ENCODE data around the gene TCP1. TPM values are rescaled to one million over a fixed set of nuclear protein-coding genes. Genes with fewer than 3 reads are reported as not detected.

TCP1 gene
- total RNA-seq, 1 donor from 2014 or later = 254 TPM

- Mint-ChIP-seq H3K27me3 (ENCODE audit: unreplicated experiment) (peaks cover 8% of the 10 kb centered on the region), H3K4me3 (ENCODE audit: unreplicated experiment) (peak overlapping the region; percentile 1), H3K27ac (ENCODE audit: unreplicated experiment) (peak overlapping the region; percentile 2), H3K9me3 (ENCODE audit: unreplicated experiment) (peaks cover 5% of the 10 kb centered on the region), H3K4me1 (ENCODE audit: low read depth, unreplicated experiment) (peaks cover 13% of the 10 kb centered on the region), H3K36me3 (ENCODE audit: unreplicated experiment) (no peaks in the 10 kb centered on the region)
- no peak for TF ChIP-seq CTCF (IDR thresholded peaks at IDR 0.05; ENCODE audit: partially characterized antibody, unreplicated experiment)
- DNase-seq = no peak
Observed at GRCh38 chr6:159759645-159760044, 29.8 kb downstream of the TCP1 start.

GRCh38 chr6:159758031-159759001, 31.1 kb downstream of the TCP1 start:
- Mint-ChIP-seq H3K36me3 (ENCODE audit: unreplicated experiment) (no peaks in the 10 kb centered on the region), H3K27me3 (ENCODE audit: unreplicated experiment) (peaks cover 8% of the 10 kb centered on the region), H3K4me3 (ENCODE audit: unreplicated experiment) (no peak overlapping the region), H3K27ac (ENCODE audit: unreplicated experiment) (peak overlapping the region; percentile 12), H3K9me3 (ENCODE audit: unreplicated experiment) (peaks cover 5% of the 10 kb centered on the region), H3K4me1 (ENCODE audit: low read depth, unreplicated experiment) (peaks cover 13% of the 10 kb centered on the region)
- no peak for TF ChIP-seq CTCF (IDR thresholded peaks at IDR 0.05; ENCODE audit: partially characterized antibody, unreplicated experiment)
- no peak for DNase-seq

- no peak for TF ChIP-seq CTCF (IDR thresholded peaks at IDR 0.05; ENCODE audit: partially characterized antibody, unreplicated experiment)
- peaks cover 13% of the 10 kb centered on the region for H3K4me1 Mint-ChIP-seq (ENCODE audit: low read depth, unreplicated experiment)
- no peak overlapping the region for H3K27ac Mint-ChIP-seq (ENCODE audit: unreplicated experiment)
- H3K4me3 Mint-ChIP-seq (ENCODE audit: unreplicated experiment) = no peak overlapping the region
- H3K36me3 Mint-ChIP-seq (ENCODE audit: unreplicated experiment) = no peaks in the 10 kb centered on the region
- no peak for DNase-seq
- no peaks in the 10 kb centered on the region for H3K27me3 Mint-ChIP-seq (ENCODE audit: unreplicated experiment)
- H3K9me3 Mint-ChIP-seq (ENCODE audit: unreplicated experiment) = peaks cover 3% of the 10 kb centered on the region
Observed at GRCh38 chr6:159756508-159756907, 32.9 kb downstream of the TCP1 start.

- H3K4me1 Mint-ChIP-seq (ENCODE audit: low read depth, unreplicated experiment) = peaks cover 5% of the 10 kb centered on the region
- H3K27ac Mint-ChIP-seq (ENCODE audit: unreplicated experiment) = peak overlapping the region; percentile 4
- TF ChIP-seq CTCF (IDR thresholded peaks at IDR 0.05; ENCODE audit: partially characterized antibody, unreplicated experiment) = no peak
- H3K4me3 Mint-ChIP-seq (ENCODE audit: unreplicated experiment) = no peak overlapping the region
- H3K27me3 Mint-ChIP-seq (ENCODE audit: unreplicated experiment) = no peaks in the 10 kb centered on the region
- no peak for DNase-seq
- H3K36me3 Mint-ChIP-seq (ENCODE audit: unreplicated experiment) = no peaks in the 10 kb centered on the region
- peaks cover 3% of the 10 kb centered on the region for H3K9me3 Mint-ChIP-seq (ENCODE audit: unreplicated experiment)
Observed at GRCh38 chr6:159754959-159755914, 34.2 kb downstream of the TCP1 start.
